Thyroid gland (tissue), 4 donors: ENCODE data around the gene BCAS1. TPM values are rescaled to one million over a fixed set of nuclear protein-coding genes. Genes with fewer than 3 reads are reported as not detected.

Experiments used
- DNase-seq, 2 donors: peaks; one replicate each; pipeline ENCODE4 v3.0.0-alpha.2; 2019
- H3K27ac ChIP-seq, 3 donors: fragments of 200-600 bp; sonication (generic); 1 replicate in 2 of 3; 2 replicates in 1 of 3; pipeline ENCODE4 v1.5.1; 2016 to 2019; ENCODE audit warnings: mild to moderate bottlenecking in 1 of 3, moderate library complexity in 1 of 3
- H3K27me3 ChIP-seq: fragments of 200-600 bp; sonication (generic); one replicate; pipeline ENCODE4 v1.5.1; 2019
- H3K36me3 ChIP-seq, 2 donors: fragments of 200-600 bp; sonication (generic); one replicate each; pipeline ENCODE4 v1.5.1; 2016 to 2019
- H3K4me1 ChIP-seq, 2 donors: fragments of 200-600 bp; sonication (generic); one replicate each; pipeline ENCODE4 v1.5.1; 2017 to 2019
- H3K4me3 ChIP-seq, 3 donors: fragments of 200-600 bp; sonication (generic); replicated peaks in 1 of 3; 1 replicate in 2 of 3; 2 replicates in 1 of 3; pipeline ENCODE4 v1.5.1; 2016; ENCODE audit warnings: mild to moderate bottlenecking in 1 of 3
- H3K9me3 ChIP-seq: fragments of 200-600 bp; sonication (generic); one replicate; pipeline ENCODE4 v1.5.1; 2017
- POLR2A ChIP-seq, 2 donors: fragments of 450-650 bp; IDR thresholded peaks; one replicate each; pipeline ENCODE4 v1.6.1; 2017; ENCODE audit warnings: antibody characterized with exemption in 2 of 2, mild to moderate bottlenecking in 2 of 2, moderate library complexity in 1 of 2
- WGBS, 2 donors: methylation state at CpG; one replicate each; pipeline ENCODE4 v1.1.5; 2017; 5-methylcytosine and 5-hydroxymethylcytosine counted together
- intact Hi-C: fragments of 100-400 bp; cut with DNase I; formaldehyde crosslinking; loops from one replicate; pipeline ENCODE4 v1.15.1; 2023
- total RNA-seq, 4 donors: library from RNA; depleted of rRNA; stranded (reverse); fragments of >200 nt; gene quantifications; one replicate each; pipeline ENCODE4 v1.2.3, GENCODE V29; 2016
- TF ChIP-seq, protein P1 (sequence below), 6 experiments: fragments of 200-600 bp in 3 of 6; fragments of 450-650 bp in 3 of 6; sonication (generic) in 3 of 6; IDR thresholded peaks; one replicate each; pipeline ENCODE4 v1.5.1; 2016 to 2019; ENCODE audit warnings: antibody characterized with exemption in 6 of 6, mild to moderate bottlenecking in 2 of 6, inconsistent platforms in 1 of 6, moderate library complexity in 1 of 6

BCAS1 gene
- total RNA-seq, 4 donors from 2014 or later: 0.11 TPM; not detected in 3

DNA sequence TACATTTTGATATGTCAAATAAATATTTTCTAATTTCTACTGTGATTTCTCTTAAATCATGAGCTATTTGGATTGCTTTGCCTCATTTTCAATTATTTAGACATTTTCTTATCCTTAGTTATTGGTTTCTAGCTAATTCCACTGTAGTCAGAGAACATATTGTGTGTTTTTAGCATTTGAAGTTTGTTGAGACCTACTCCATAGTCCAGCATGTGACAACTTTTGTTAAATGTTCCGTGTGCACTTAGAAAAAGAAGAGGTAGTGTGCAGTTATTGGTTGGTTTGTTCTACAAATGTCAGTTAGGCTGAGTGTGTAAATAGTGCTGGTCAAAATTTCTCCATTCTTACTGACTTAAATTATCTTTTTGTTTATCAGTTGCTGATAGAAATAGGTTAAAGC is 138.8 kb downstream of the BCAS1 start:
- Histone ChIP-seq H3K27me3 (no peaks in the 10 kb centered on the region), H3K4me3 (no peak overlapping the region), H3K4me1 (peaks cover 17 to 34% of the 10 kb centered on the region in 2 donors), H3K27ac (no peak overlapping the region), H3K36me3 (no peaks in the 10 kb centered on the region), H3K9me3 (no peaks in the 10 kb centered on the region)
- 77 to 83% methylated on average over 1 of the region's 1 CpG for WGBS, 2 donors
- TF ChIP-seq, protein P1, sequence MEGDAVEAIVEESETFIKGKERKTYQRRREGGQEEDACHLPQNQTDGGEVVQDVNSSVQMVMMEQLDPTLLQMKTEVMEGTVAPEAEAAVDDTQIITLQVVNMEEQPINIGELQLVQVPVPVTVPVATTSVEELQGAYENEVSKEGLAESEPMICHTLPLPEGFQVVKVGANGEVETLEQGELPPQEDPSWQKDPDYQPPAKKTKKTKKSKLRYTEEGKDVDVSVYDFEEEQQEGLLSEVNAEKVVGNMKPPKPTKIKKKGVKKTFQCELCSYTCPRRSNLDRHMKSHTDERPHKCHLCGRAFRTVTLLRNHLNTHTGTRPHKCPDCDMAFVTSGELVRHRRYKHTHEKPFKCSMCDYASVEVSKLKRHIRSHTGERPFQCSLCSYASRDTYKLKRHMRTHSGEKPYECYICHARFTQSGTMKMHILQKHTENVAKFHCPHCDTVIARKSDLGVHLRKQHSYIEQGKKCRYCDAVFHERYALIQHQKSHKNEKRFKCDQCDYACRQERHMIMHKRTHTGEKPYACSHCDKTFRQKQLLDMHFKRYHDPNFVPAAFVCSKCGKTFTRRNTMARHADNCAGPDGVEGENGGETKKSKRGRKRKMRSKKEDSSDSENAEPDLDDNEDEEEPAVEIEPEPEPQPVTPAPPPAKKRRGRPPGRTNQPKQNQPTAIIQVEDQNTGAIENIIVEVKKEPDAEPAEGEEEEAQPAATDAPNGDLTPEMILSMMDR (IDR thresholded peaks at IDR 0.05): no peak
- no peak for TF ChIP-seq POLR2A (IDR thresholded peaks at IDR 0.05)
- DNase-seq: no peak
- intact Hi-C loops: no loop called here

DNA sequence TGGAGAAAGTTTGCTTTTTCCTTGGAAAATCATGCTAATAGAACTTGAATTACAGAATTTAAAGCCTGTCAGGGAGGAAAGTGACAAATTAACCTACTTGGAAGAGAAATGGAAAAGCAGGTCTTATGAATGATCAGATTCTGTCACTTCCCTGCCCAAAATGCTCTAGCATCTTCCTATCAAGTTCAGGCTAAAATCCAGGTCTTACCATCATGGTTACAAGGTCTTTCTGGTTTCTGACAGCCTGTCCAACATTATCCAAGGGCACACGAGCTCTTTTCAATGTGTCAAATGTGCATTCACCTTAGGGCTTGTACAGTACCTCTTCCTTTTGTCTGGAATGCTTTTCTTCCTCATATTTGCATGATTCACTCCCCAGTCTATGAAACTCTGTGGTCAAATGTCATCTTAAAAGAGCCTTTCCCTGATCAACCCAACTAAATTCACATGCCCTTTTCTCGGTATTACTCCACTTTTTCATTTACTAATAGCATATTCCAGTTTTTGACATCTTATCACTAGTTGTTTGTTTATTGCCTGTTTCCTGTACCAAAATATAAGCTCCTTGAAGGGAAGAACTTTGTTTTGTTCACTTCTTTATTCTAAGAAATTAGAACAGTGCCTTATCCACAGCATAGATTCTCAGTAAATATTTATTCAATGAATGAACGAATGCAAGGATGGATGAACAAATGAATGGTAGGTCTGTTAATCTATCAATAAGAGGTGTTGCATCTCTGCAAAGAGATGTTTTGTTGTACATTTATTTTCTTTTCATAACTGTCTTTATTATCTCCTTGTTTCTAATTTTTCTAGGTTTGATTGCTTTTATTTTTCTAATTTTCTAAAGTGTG is 139.5 kb downstream of the BCAS1 start:
- Histone ChIP-seq H3K4me3 (no peak overlapping the region), H3K27ac (no peak overlapping the region), H3K4me1 (peaks cover 25 to 42% of the 10 kb centered on the region in 2 donors), H3K9me3 (no peaks in the 10 kb centered on the region), H3K27me3 (no peaks in the 10 kb centered on the region), H3K36me3 (no peaks in the 10 kb centered on the region)
- WGBS, 2 donors: 82 to 86% methylated on average over 3 of the region's 3 CpGs
- no peak for TF ChIP-seq POLR2A (IDR thresholded peaks at IDR 0.05)
- TF ChIP-seq, protein P1 (IDR thresholded peaks at IDR 0.05): no peak
- no peak for DNase-seq
- intact Hi-C loops: no loop called here

DNA sequence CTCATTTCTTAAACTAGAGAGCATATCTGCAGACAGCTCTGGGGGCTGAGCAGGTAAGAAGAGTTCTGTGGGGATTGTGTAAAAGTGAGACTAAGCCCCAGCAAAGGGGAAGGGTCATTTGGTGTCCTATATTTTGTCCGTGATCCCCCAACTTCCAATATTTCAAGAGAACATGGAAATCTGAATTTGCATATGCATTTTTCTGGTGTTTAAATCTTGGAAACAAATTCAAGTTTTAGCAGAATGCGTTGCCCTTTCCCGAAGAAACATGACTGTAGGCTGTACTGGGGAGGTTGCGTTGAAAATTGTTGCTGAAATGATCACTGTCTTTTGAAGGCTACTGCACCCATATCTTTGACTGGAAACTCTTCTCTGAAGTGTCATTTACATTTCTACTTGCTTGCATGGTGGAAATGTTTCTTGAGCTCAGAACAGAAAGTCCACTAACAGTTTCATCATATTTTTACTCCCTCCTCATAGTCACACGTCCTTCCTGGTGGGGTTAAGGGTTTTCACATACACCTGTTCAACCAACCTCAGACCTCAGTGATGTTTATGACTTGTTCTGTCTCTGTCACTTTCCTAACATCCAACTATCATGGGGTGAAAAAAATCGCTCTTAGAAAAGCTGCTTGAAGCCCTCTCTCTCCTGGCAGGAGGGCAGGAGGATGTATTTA is 140.3 kb downstream of the BCAS1 start:
- intact Hi-C loops: no loop called here
- TF ChIP-seq, protein P1 (IDR thresholded peaks at IDR 0.05): no peak
- no peak for TF ChIP-seq POLR2A (IDR thresholded peaks at IDR 0.05)
- WGBS, 2 donors: 94 to 96% methylated on average over 6 of the region's 6 CpGs
- Histone ChIP-seq H3K27ac (no peak overlapping the region), H3K4me3 (no peak overlapping the region), H3K9me3 (no peaks in the 10 kb centered on the region), H3K4me1 (peaks cover 26 to 40% of the 10 kb centered on the region in 2 donors), H3K27me3 (no peaks in the 10 kb centered on the region), H3K36me3 (no peaks in the 10 kb centered on the region)
- DNase-seq: no peak

DNA sequence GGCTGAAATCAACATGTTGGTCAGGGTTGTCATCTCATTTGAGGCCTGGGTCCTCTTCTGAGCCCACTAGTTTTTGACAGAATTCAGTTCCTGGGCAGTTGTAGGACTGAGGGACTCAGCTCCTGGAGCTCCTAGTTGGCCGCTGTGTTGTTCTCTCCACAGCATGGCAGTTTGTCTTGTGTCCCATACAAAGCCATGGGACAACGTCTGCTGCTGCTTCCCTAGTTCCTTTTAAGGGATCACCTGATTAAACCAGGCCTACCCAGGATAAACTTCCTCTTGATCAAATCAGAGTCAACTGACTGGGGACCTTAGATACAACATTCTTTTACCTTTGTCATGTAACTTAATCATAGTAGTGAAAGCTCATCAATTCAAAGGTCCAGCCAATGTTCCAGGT is 141.0 kb downstream of the BCAS1 start:
- intact Hi-C loops: no loop called here
- 92 to 94% methylated on average over 2 of the region's 2 CpGs for WGBS, 2 donors
- Histone ChIP-seq H3K4me3 (no peak overlapping the region), H3K9me3 (no peaks in the 10 kb centered on the region), H3K27ac (no peak overlapping the region), H3K4me1 (peaks cover 25 to 33% of the 10 kb centered on the region in 2 donors), H3K27me3 (no peaks in the 10 kb centered on the region), H3K36me3 (no peaks in the 10 kb centered on the region)
- no peak for DNase-seq
- TF ChIP-seq, protein P1 (IDR thresholded peaks at IDR 0.05): no peak
- no peak for TF ChIP-seq POLR2A (IDR thresholded peaks at IDR 0.05)

DNA sequence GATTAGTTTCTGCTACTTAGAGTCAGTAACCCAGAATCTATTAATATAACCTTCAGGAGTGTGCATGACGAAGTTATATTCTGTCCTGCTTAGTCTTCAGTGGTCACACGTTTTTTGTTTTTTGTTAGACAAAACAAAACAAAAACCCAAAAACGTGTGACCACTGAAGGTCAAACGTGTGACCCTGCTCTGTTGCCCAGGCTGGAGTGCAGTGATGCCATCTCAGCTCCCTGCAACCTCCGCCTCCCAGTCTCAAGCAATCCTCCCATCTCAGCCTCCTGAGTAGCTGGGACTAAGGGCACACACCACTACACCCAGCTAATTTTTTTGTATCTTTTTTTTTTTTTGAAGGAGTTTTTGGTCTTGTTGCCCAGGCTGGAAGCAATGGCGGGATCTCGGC is 142.4 kb downstream of the BCAS1 start:
- H3K4me1 ChIP-seq: peaks cover 24 to 31% of the 10 kb centered on the region in 2 donors
- H3K36me3 ChIP-seq: no peaks in the 10 kb centered on the region
- no peak for TF ChIP-seq POLR2A (IDR thresholded peaks at IDR 0.05)
- TF ChIP-seq, protein P1 (IDR thresholded peaks at IDR 0.05): no peak
- no peaks in the 10 kb centered on the region for H3K27me3 ChIP-seq
- intact Hi-C loops: no loop called here
- 89 to 91% methylated on average over 7 of the region's 7 CpGs for WGBS, 2 donors
- no peaks in the 10 kb centered on the region for H3K9me3 ChIP-seq
- H3K27ac ChIP-seq: no peak overlapping the region
- DNase-seq: no peak
- no peak overlapping the region for H3K4me3 ChIP-seq
